H1 (cell line): ENCODE data around the gene CELA1. TPM values are rescaled to one million over a fixed set of nuclear protein-coding genes. Genes with fewer than 3 reads are reported as not detected.

Experiments used
- ATF3 ChIP-seq: IDR thresholded peaks from 2 replicates; pipeline ENCODE4 v1.6.1; 2011; ENCODE audit warnings: low read depth, mild to moderate bottlenecking, low read length; ENCODE audit not compliant: insufficient read depth
- CTBP2 ChIP-seq: IDR thresholded peaks from 2 replicates; pipeline ENCODE4 v1.7.0; 2011; ENCODE audit warnings: borderline replicate concordance, mild to moderate bottlenecking, moderate library complexity, mixed read lengths, low read length; ENCODE audit not compliant: insufficient read depth, insufficient read length
- TEAD4 ChIP-seq: IDR thresholded peaks from 2 replicates; pipeline ENCODE4 v1.6.1; 2012; ENCODE audit warnings: low read depth, low read length, inconsistent platforms, mixed read lengths
- polyA plus RNA-seq, 7 experiments: library from polyadenylated mRNA; depleted of rRNA in 3 of 7; stranded (reverse) in 5 of 7; unstranded in 2 of 7; fragments of >200 nt in 5 of 7; fragments of 200-250 nt in 2 of 7; gene quantifications; 1 replicate in 5 of 7; 2 replicates in 1 of 7; 4 replicates in 1 of 7; pipeline versions ENCODE4 v1.2.1 to v1.2.3, GENCODE V29; 2011 to 2013; ENCODE audit warnings: missing spikeins in 2 of 7, mixed read lengths in 2 of 7
- total RNA-seq: library from RNA; stranded (reverse); fragmentation: NEBNext Ultra II Directional; extraction: Animal tissue kit (Norgen Biotek cat#: 25700); gene quantifications from 2 replicates; pipeline ENCODE4 v1.2.1, GENCODE V29; 2021

CELA1 gene
- total and polyA plus RNA-seq, 2 of the 8 experiments (the other 6 are each of a cell fraction or from before 2014, with no cell fraction given), result 0.09 TPM; not detected in 1

- no peak for TF ChIP-seq CTBP2
- no peak for TF ChIP-seq ATF3
- TF ChIP-seq TEAD4, result no peak
Measured at GRCh38 chr12:51345681-51346080, 798 bp downstream of the CELA1 start (continued).
